ENCODE results near the gene SLC43A2.

Gene SLC43A2

DNA sequence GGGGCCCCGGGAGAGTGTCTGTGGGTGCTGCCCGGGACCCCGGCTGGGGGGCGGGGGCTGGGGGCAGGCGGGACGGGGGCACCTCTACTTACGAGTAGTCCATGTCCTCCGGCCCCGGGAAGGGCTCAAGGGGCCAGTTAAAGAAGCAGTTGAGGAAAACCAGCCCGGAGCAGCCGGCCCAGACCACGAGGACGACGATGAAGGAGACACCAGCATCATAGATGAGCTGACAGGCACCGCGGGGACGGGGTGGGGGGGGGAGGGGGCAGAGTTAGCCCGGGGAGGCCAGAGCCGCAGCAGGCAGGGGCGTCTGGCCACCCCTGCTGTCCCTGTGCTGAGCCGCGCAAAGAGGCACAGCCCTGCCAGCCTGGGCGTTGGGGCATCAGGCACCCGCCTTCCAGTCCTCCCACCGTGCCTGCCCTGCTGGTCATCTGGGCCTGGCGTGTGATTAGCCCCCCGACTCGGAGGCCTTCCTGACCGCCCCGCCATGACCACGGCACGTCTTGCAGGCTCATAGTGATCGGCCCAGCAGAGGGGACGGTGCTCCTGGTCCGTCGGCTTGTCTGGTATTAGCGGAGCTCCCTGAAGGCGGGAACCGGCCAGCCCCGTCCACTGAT is 37.1 kb downstream of the SLC43A2 start:
- Histone ChIP-seq H3K27me3 (ENCODE audit: control insufficient read depth in 5 of 5, insufficient read depth in 4 of 5, low read length in 5 of 5) (no peaks in the 10 kb centered on the region), H3K9me3 (ENCODE audit: control insufficient read depth in 5 of 5, low read length in 5 of 5) (no peaks in the 10 kb centered on the region), H3K4me3 (ENCODE audit: low read depth in 1 of 5, low read length in 5 of 5) (no peak overlapping the region), H3K9ac (ENCODE audit: low read length in 5 of 5) (no peak overlapping the region), H3K36me3 (ENCODE audit: control insufficient read depth in 5 of 5, insufficient read depth in 5 of 5, low read length in 5 of 5) (peaks cover 0 to 45% (median 20%) of the 10 kb centered on the region in 5 donors), H3K4me1 (ENCODE audit: control insufficient read depth in 5 of 5, insufficient read depth in 5 of 5, low read length in 5 of 5) (peaks cover 5 to 25% (median 14%) of the 10 kb centered on the region in 5 donors), H3K27ac (ENCODE audit: low read depth, low read length) (no peak overlapping the region)

DNA sequence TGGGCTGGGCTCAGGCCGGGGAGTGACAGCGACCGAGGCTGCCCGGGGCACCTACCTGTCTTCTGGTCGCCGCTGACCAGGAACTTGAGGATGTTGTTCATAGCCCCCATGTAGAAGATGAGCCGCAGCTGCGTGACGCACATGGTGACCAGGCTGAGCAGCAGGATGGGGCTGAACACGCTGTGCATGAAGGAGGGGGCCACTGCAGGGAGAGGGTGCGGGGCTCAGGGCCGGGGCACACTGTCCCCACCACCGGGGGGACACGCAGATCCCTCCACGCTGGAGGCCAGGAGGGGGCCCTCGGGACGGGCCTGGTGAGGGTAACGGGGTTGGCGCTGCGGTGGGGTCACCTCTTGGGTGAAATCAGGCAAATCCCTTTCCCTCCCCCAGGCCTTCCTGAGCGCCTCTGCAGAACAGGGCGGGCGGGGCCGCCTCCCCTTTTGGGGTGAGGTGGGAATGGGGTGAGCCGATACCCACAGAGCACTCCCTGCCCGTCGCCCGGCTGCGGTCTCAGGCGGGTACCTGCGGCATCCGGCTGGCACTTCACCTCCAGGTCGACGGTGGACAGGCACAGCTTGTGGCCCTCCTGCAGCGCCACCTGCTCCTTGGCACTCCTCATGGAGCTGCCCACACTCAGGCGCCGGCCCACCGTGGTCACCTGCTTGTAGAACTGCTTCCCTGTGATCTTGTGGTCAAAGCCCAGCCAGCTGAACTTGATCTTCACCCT is 37.7 kb downstream of the SLC43A2 start:
- H3K9me3 ChIP-seq (ENCODE audit: control insufficient read depth in 5 of 5, low read length in 5 of 5) = no peaks in the 10 kb centered on the region
- H3K36me3 ChIP-seq (ENCODE audit: control insufficient read depth in 5 of 5, insufficient read depth in 5 of 5, low read length in 5 of 5) = peaks cover 0 to 50% (median 20%) of the 10 kb centered on the region in 5 donors
- H3K27ac ChIP-seq (ENCODE audit: low read depth, low read length) = peak overlapping the region; percentile 70
- no peak overlapping the region for H3K4me3 ChIP-seq (ENCODE audit: low read depth in 1 of 5, low read length in 5 of 5)
- H3K9ac ChIP-seq (ENCODE audit: low read length in 5 of 5) = no peak overlapping the region
- H3K27me3 ChIP-seq (ENCODE audit: control insufficient read depth in 5 of 5, insufficient read depth in 4 of 5, low read length in 5 of 5) = no peaks in the 10 kb centered on the region
- H3K4me1 ChIP-seq (ENCODE audit: control insufficient read depth in 5 of 5, insufficient read depth in 5 of 5, low read length in 5 of 5) = peaks cover 5 to 25% (median 14%) of the 10 kb centered on the region in 5 donors

DNA sequence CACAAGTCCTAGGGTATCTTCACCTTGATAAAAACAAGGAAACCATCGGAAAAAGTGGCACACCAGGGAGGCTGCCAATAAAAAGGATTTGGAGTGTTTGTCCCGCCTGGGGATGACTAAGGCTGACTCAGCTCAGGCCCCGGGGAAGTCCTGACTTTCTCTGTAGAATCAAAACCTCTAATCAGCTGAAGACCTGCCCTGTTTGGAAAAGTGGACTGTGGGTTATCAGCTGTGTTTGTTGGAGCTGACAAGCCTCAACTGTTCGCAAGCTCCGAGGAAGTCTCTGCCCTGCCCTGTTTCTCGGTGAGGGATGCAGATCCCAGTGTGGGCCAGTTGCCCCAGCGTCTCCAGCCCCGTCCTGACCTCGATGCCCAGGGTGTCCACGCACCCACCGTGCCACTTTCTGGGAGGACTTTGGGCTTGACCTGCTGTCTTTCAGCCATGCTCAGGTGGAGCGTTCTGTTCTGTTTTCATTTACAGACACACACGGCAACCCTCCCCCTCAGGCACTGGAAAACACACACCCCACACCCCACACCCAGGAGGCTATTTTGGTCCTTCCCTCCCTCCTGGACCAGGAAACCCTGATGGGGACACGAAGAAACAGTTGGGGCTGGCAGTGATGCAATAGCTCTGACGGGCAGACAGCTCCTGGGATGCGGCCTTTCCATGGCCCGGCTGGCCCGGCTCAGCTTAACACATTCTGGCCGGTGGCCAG is 38.4 kb downstream of the SLC43A2 start:
- Histone ChIP-seq H3K27ac (ENCODE audit: low read depth, low read length) (peak overlapping the region; percentile 70), H3K27me3 (ENCODE audit: control insufficient read depth in 5 of 5, insufficient read depth in 4 of 5, low read length in 5 of 5) (no peaks in the 10 kb centered on the region), H3K36me3 (ENCODE audit: control insufficient read depth in 5 of 5, insufficient read depth in 5 of 5, low read length in 5 of 5) (peaks cover 0 to 57% (median 20%) of the 10 kb centered on the region in 5 donors), H3K9ac (ENCODE audit: low read length in 5 of 5) (no peak overlapping the region), H3K4me3 (ENCODE audit: low read depth in 1 of 5, low read length in 5 of 5) (no peak overlapping the region), H3K9me3 (ENCODE audit: control insufficient read depth in 5 of 5, low read length in 5 of 5) (no peaks in the 10 kb centered on the region), H3K4me1 (ENCODE audit: control insufficient read depth in 5 of 5, insufficient read depth in 5 of 5, low read length in 5 of 5) (peaks cover 5 to 25% (median 14%) of the 10 kb centered on the region in 5 donors)

DNA sequence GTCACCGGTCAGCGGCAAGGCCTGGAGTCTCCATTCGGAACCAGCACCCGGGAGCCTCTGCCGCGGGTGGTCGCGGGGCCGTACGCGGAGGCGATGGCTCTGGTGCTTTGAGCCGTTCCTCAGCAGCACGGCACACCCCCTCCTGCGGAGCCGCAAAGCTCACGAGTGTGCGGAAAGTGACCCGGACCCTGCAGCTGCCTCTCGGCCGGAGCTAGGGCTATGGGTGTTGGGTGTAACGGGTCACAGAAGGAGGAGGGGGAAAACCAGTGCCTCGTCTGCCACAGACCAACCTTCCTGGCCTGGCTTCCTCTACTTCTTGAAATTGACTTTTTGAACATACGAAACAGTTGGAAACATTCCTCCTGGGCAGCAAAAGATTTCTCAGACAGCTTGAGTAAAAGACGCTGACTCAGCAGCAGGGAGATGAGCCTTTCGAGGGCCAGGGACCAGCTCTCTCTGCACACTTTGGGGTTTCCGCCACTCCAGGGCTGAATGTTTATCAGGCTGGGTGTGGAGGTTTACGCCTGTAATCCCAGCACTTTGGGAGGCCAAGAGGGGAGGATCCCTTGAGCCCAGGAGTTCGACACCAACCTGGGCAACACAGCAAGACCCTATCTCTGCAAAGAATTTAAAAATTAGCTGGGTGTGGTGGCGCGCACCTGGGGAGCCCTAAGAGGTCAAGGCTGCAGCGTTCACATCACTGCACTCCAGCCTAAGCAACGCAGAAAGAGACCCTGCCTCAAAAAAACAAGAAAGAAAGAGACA is 39.6 kb downstream of the SLC43A2 start:
- peaks cover 5 to 25% (median 14%) of the 10 kb centered on the region in 5 donors for H3K4me1 ChIP-seq (ENCODE audit: control insufficient read depth in 5 of 5, insufficient read depth in 5 of 5, low read length in 5 of 5)
- H3K9me3 ChIP-seq (ENCODE audit: control insufficient read depth in 5 of 5, low read length in 5 of 5) = no peaks in the 10 kb centered on the region
- peak overlapping the region in 1 of 5 donors; percentile 33 for H3K9ac ChIP-seq (ENCODE audit: low read length in 5 of 5)
- H3K4me3 ChIP-seq (ENCODE audit: low read depth in 1 of 5, low read length in 5 of 5) = no peak overlapping the region
- H3K36me3 ChIP-seq (ENCODE audit: control insufficient read depth in 5 of 5, insufficient read depth in 5 of 5, low read length in 5 of 5) = peaks cover 0 to 68% (median 24%) of the 10 kb centered on the region in 5 donors
- H3K27ac ChIP-seq (ENCODE audit: low read depth, low read length) = peak overlapping the region; percentile 70
- no peaks in the 10 kb centered on the region for H3K27me3 ChIP-seq (ENCODE audit: control insufficient read depth in 5 of 5, insufficient read depth in 4 of 5, low read length in 5 of 5)

DNA sequence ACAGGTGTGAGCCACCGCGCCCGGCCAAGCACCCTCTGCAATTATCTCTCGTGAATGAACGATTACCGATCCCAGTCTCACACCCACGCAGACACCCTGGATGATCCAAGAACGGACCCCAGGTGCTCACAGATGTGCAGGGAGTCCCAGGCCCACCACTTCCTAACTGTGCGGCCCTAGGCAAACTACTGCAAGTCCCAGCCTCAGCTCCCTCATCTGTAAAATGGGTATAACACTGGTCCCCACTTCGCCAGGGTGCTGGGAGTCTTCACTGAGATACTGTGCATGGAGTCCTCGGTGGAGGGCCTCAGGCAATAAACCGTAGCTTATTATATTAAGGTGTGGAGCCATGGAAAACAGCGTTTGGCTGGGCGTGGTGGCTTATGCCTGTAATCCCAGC is 44.5 kb downstream of the SLC43A2 start:
- no peaks in the 10 kb centered on the region for H3K9me3 ChIP-seq (ENCODE audit: control insufficient read depth in 5 of 5, low read length in 5 of 5)

DNA sequence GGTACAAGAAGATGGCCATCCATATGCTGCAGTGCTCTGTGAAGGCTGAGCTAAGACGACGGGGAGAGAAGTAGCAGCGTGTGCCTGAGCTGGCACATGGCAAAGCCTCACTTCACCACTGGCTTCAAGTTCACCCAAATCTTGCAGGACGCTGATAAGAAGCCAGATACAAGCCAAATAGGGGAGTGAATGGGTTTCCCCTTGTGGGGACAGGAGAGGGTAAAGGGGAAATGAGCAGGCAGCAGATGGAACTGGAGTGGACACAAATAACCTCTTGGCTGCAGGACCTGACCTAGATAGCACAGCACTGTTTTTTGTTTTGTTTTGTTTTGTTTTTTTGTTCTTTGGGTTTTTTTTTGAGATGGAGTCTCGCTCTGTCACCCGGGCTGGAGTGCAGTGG is 45.1 kb downstream of the SLC43A2 start:
- H3K36me3 ChIP-seq (ENCODE audit: control insufficient read depth in 5 of 5, insufficient read depth in 5 of 5, low read length in 5 of 5) = peaks cover 0 to 65% (median 16%) of the 10 kb centered on the region in 5 donors
- H3K9ac ChIP-seq (ENCODE audit: low read length in 5 of 5) = no peak overlapping the region
- H3K9me3 ChIP-seq (ENCODE audit: control insufficient read depth in 5 of 5, low read length in 5 of 5) = no peaks in the 10 kb centered on the region
- no peaks in the 10 kb centered on the region for H3K27me3 ChIP-seq (ENCODE audit: control insufficient read depth in 5 of 5, insufficient read depth in 4 of 5, low read length in 5 of 5)
- no peak overlapping the region for H3K27ac ChIP-seq (ENCODE audit: low read depth, low read length)
- no peak overlapping the region for H3K4me3 ChIP-seq (ENCODE audit: low read depth in 1 of 5, low read length in 5 of 5)
- peaks cover 0 to 15% (median 9%) of the 10 kb centered on the region in 5 donors for H3K4me1 ChIP-seq (ENCODE audit: control insufficient read depth in 5 of 5, insufficient read depth in 5 of 5, low read length in 5 of 5)

More for the DNA sequence above, 44.5 kb downstream of the SLC43A2 start:
- Histone ChIP-seq H3K27ac (ENCODE audit: low read depth, low read length) (no peak overlapping the region), H3K36me3 (ENCODE audit: control insufficient read depth in 5 of 5, insufficient read depth in 5 of 5, low read length in 5 of 5) (peaks cover 0 to 70% (median 16%) of the 10 kb centered on the region in 5 donors), H3K27me3 (ENCODE audit: control insufficient read depth in 5 of 5, insufficient read depth in 4 of 5, low read length in 5 of 5) (no peaks in the 10 kb centered on the region), H3K4me1 (ENCODE audit: control insufficient read depth in 5 of 5, insufficient read depth in 5 of 5, low read length in 5 of 5) (peaks cover 0 to 21% (median 9%) of the 10 kb centered on the region in 5 donors), H3K9ac (ENCODE audit: low read length in 5 of 5) (no peak overlapping the region), H3K4me3 (ENCODE audit: low read depth in 1 of 5, low read length in 5 of 5) (no peak overlapping the region)

DNA sequence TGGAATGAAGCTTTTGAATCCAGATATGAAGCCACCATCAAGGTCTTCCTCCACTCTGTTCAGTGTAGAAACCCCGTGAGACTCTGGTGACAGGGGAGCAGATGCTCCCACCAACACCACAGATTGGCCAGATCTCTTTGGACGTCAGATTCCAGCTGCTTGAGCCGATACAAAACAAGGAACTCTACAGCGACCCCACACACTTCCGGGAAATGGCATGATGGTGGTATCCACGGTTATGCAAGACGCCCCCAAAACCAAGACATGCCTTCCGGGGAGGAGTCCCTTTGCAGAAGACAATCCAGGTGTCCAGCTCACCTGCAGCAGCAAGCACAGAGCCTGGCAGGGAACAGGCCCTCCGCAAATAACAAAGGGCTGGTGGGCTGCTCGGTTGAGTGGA is 46.3 kb downstream of the SLC43A2 start:
- Histone ChIP-seq H3K9me3 (ENCODE audit: control insufficient read depth in 5 of 5, low read length in 5 of 5) (no peaks in the 10 kb centered on the region), H3K36me3 (ENCODE audit: control insufficient read depth in 5 of 5, insufficient read depth in 5 of 5, low read length in 5 of 5) (peaks cover 0 to 63% (median 16%) of the 10 kb centered on the region in 5 donors), H3K4me1 (ENCODE audit: control insufficient read depth in 5 of 5, insufficient read depth in 5 of 5, low read length in 5 of 5) (peaks cover 5 to 26% (median 21%) of the 10 kb centered on the region in 5 donors), H3K9ac (ENCODE audit: low read length in 5 of 5) (no peak overlapping the region), H3K27me3 (ENCODE audit: control insufficient read depth in 5 of 5, insufficient read depth in 4 of 5, low read length in 5 of 5) (no peaks in the 10 kb centered on the region), H3K27ac (ENCODE audit: low read depth, low read length) (no peak overlapping the region), H3K4me3 (ENCODE audit: low read depth in 1 of 5, low read length in 5 of 5) (no peak overlapping the region)

DNA sequence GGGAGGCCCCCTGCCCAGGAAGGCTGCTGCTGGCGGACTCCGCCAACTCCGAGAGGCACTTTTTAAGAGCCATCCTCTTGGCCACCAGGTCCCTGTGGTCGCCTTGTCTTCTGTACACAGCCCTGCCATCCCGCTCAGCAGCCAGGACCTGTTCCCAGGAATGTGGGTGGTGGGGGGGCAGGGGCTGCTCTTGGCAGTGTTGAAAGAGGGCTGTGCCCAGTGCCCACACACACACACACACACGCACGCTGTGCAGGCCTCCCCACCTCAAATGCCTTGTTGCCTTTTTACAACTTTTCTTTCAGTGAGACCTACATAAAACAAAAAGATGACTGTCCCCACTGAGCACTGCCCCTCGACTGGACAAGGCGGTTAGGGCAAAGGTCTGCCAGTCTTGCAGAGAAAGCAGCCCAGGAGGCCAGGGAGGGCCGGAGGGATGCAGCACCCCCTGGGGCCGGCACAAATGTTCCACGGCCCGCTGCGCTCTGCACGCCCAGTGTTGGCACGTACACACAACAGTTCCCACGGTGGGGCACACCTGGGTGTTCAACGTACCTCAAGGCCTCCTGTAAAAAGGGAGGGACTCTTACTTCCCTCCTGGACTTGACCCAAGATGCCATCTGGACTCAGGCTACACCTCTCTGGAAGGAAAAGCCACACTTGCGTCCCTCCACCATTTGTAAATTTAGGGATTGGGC is 47.5 kb downstream of the SLC43A2 start:
- H3K27ac ChIP-seq (ENCODE audit: low read depth, low read length) = no peak overlapping the region

DNA sequence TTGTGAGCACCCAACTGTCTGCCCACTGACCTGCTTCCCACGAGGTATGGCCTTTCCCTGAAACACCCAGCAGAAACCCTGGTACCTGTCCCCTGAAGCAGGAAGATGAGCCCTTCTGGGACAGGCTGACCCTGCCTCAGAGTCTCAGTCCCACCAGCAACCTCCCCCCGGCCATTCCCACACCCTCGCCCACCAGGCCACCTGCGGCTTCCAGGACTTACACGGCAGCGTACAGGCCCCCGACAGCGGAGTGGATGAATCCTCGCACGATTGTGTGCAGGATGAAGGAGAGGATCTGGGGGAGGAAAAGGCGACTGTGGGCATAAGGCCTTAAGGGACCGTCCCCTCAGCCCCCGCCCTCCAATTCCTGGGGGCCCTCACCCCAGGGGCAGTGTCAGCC is 50.6 kb downstream of the SLC43A2 start:
- Histone ChIP-seq H3K4me3 (ENCODE audit: low read depth in 1 of 5, low read length in 5 of 5) (peak overlapping the region in 1 of 5 donors; percentile 22), H3K27me3 (ENCODE audit: control insufficient read depth in 5 of 5, insufficient read depth in 4 of 5, low read length in 5 of 5) (no peaks in the 10 kb centered on the region), H3K9ac (ENCODE audit: low read length in 5 of 5) (peak overlapping the region; percentile 31 to 80 (median 69)), H3K9me3 (ENCODE audit: control insufficient read depth in 5 of 5, low read length in 5 of 5) (no peaks in the 10 kb centered on the region), H3K36me3 (ENCODE audit: control insufficient read depth in 5 of 5, insufficient read depth in 5 of 5, low read length in 5 of 5) (peaks cover 0 to 23% (median 6%) of the 10 kb centered on the region in 5 donors), H3K4me1 (ENCODE audit: control insufficient read depth in 5 of 5, insufficient read depth in 5 of 5, low read length in 5 of 5) (peaks cover 6 to 46% (median 39%) of the 10 kb centered on the region in 5 donors), H3K27ac (ENCODE audit: low read depth, low read length) (peak overlapping the region; percentile 88)

More for the DNA sequence above, 47.5 kb downstream of the SLC43A2 start:
- Histone ChIP-seq H3K36me3 (ENCODE audit: control insufficient read depth in 5 of 5, insufficient read depth in 5 of 5, low read length in 5 of 5) (peaks cover 0 to 52% (median 11%) of the 10 kb centered on the region in 5 donors), H3K27me3 (ENCODE audit: control insufficient read depth in 5 of 5, insufficient read depth in 4 of 5, low read length in 5 of 5) (no peaks in the 10 kb centered on the region), H3K9me3 (ENCODE audit: control insufficient read depth in 5 of 5, low read length in 5 of 5) (no peaks in the 10 kb centered on the region), H3K4me1 (ENCODE audit: control insufficient read depth in 5 of 5, insufficient read depth in 5 of 5, low read length in 5 of 5) (peaks cover 6 to 31% (median 28%) of the 10 kb centered on the region in 5 donors), H3K4me3 (ENCODE audit: low read depth in 1 of 5, low read length in 5 of 5) (no peak overlapping the region), H3K9ac (ENCODE audit: low read length in 5 of 5) (peak overlapping the region in 1 of 5 donors; percentile 47)

Data from subcutaneous abdominal adipose tissue (tissue), 5 donors.